Measurements from ENCODE around the gene AFDN.

Gene AFDN

DNA sequence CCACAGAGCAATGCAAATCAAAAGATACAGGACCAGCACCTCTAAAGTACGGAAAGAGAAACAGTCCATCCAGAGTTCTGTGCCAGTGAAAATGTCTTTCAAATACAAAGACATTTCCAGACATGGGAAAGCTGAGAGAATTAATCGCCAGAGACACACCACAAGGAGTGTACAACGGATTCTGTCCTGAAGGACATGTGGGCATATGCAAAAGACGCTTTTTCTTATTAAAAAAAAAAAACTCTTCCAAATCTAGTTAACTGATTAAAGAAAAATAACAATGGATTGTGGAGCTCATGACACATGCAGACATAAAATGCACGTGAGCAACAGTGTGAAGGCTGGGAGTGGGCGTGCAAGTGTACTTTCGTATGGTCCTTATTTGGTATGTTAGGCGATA lies 193.5 kb downstream of the AFDN start:
- Histone ChIP-seq H3K4me3 (no peak overlapping the region), H3K27ac (no peak overlapping the region)
- DNase-seq (ENCODE audit: low spot score), result no peak
- TF ChIP-seq, protein P1, sequence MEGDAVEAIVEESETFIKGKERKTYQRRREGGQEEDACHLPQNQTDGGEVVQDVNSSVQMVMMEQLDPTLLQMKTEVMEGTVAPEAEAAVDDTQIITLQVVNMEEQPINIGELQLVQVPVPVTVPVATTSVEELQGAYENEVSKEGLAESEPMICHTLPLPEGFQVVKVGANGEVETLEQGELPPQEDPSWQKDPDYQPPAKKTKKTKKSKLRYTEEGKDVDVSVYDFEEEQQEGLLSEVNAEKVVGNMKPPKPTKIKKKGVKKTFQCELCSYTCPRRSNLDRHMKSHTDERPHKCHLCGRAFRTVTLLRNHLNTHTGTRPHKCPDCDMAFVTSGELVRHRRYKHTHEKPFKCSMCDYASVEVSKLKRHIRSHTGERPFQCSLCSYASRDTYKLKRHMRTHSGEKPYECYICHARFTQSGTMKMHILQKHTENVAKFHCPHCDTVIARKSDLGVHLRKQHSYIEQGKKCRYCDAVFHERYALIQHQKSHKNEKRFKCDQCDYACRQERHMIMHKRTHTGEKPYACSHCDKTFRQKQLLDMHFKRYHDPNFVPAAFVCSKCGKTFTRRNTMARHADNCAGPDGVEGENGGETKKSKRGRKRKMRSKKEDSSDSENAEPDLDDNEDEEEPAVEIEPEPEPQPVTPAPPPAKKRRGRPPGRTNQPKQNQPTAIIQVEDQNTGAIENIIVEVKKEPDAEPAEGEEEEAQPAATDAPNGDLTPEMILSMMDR (IDR thresholded peaks at IDR 0.05), result no peak

DNA sequence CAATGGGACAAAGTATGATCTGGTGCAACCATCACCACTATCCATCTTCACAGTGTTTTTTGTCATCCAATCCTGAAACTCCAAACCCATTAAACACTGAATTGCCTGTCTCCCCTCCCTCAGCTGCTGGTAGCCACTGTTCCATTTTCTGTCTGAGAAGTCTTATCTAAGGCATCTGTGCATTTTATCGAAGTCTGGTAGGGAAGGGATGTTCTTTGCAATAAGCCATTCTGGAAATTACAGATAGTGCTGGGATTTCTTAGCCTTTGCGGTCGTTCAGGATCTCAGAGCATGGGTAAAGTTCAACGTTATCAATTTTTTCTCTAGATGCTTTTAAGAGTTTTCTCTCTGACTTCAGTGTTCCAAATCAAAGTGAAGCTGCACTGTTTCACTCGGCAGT lies 194.9 kb downstream of the AFDN start:
- Histone ChIP-seq H3K27ac (no peak overlapping the region), H3K4me3 (no peak overlapping the region)
- peak; percentile 2 for DNase-seq (ENCODE audit: low spot score)
- TF ChIP-seq, protein P1 (IDR thresholded peaks at IDR 0.05), result no peak

Measured in coronary artery (tissue), 2 donors.